WTC11 (cell line): ENCODE data around the gene FNDC3B. TPM values are rescaled to one million over a fixed set of nuclear protein-coding genes. Genes with fewer than 3 reads are reported as not detected.

ENCODE experiments used
- ATAC-seq: fragments of 200-7000 bp; cut with Tn5 transposase; 2 replicates; pipeline ENCODE4 v1.10.0; 2021; ENCODE audit warnings: mild to moderate bottlenecking, moderate library complexity
- CTCF ChIA-PET: fragments of 300-600 bp; sonication (Branson Sonifier 250); formaldehyde crosslinking; loops from one replicate; lab custom pipeline; 2021; ENCODE audit warnings: antibody characterized with exemption; lab: Charles Lee
- POLR2A ChIA-PET: fragments of 350-600 bp; sonication (Branson Sonifier 250); formaldehyde crosslinking; loops from one replicate; lab custom pipeline; 2021; ENCODE audit warnings: antibody characterized with exemption; lab: Charles Lee
- DNase-seq: peaks from one replicate; pipeline ENCODE4 v3.0.0; 2021; ENCODE audit warnings: low spot score
- H3K27ac Mint-ChIP-seq: 2 replicates; pipeline ENCODE4 v1.8.0; 2021; ENCODE audit warnings: mixed read lengths
- H3K27me3 Mint-ChIP-seq: 2 replicates; pipeline ENCODE4 v1.8.0; 2021; ENCODE audit warnings: low read depth, mild to moderate bottlenecking, moderate library complexity, mixed read lengths
- H3K36me3 Mint-ChIP-seq: 2 replicates; pipeline ENCODE4 v1.8.0; 2021; ENCODE audit warnings: mixed read lengths
- H3K4me1 Mint-ChIP-seq: 2 replicates; pipeline ENCODE4 v1.8.0; 2022; ENCODE audit warnings: mixed read lengths
- H3K4me3 Mint-ChIP-seq: 2 replicates; pipeline ENCODE4 v1.8.0; 2021; ENCODE audit warnings: mild to moderate bottlenecking, moderate library complexity, mixed read lengths
- H3K9me3 Mint-ChIP-seq: 2 replicates; pipeline ENCODE4 v1.8.0; 2021; ENCODE audit warnings: mixed read lengths
- ARID4B ChIP-seq: sonication (generic); formaldehyde crosslinking; IDR thresholded peaks from 2 replicates; pipeline ENCODE4 v1.8.0; 2023; ENCODE audit warnings: missing genetic modification reagents, mild to moderate bottlenecking, borderline replicate concordance
- ATF1 ChIP-seq: sonication (generic); formaldehyde crosslinking; IDR thresholded peaks from 2 replicates; pipeline ENCODE4 v1.8.1; 2023; ENCODE audit warnings: mild to moderate bottlenecking, moderate library complexity, missing genetic modification reagents
- ATF6 ChIP-seq: sonication (generic); formaldehyde crosslinking; IDR thresholded peaks from 2 replicates; pipeline ENCODE4 v1.8.1; 2023; ENCODE audit warnings: mild to moderate bottlenecking, missing genetic modification reagents
- ERG ChIP-seq: fragments of 250-450 bp; sonication (Bioruptor Pico); IDR thresholded peaks from 2 replicates; pipeline ENCODE4 v1.8.0; 2021; ENCODE audit warnings: mild to moderate bottlenecking
- GABPB1 ChIP-seq: sonication (generic); formaldehyde crosslinking; IDR thresholded peaks from 2 replicates; pipeline ENCODE4 v1.8.1; 2023; ENCODE audit warnings: mild to moderate bottlenecking, missing genetic modification reagents
- IRF2 ChIP-seq: sonication (generic); formaldehyde crosslinking; IDR thresholded peaks from 2 replicates; pipeline ENCODE4 v1.8.0; 2022; ENCODE audit warnings: low read depth, missing genetic modification reagents, borderline replicate concordance
- NFYB ChIP-seq: sonication (generic); formaldehyde crosslinking; conservative IDR thresholded peaks from 2 replicates; pipeline ENCODE4 v1.8.0; 2022; ENCODE audit warnings: low read depth, missing genetic modification reagents
- STAT6 ChIP-seq: sonication (generic); formaldehyde crosslinking; conservative IDR thresholded peaks from 2 replicates; pipeline ENCODE4 v1.8.1; 2023; ENCODE audit warnings: mild to moderate bottlenecking, low read depth, missing genetic modification reagents, moderate library complexity
- TEAD1 ChIP-seq: sonication (generic); formaldehyde crosslinking; IDR thresholded peaks from 2 replicates; pipeline ENCODE4 v1.8.0; 2022; ENCODE audit warnings: mild to moderate bottlenecking, missing genetic modification reagents
- ZNF263 ChIP-seq: sonication (generic); formaldehyde crosslinking; IDR thresholded peaks from 2 replicates; pipeline ENCODE4 v1.8.1; 2022; ENCODE audit warnings: low read depth, mild to moderate bottlenecking, moderate library complexity, missing genetic modification reagents
- ZNF512 ChIP-seq: sonication (generic); formaldehyde crosslinking; IDR thresholded peaks from 2 replicates; pipeline ENCODE4 v1.8.1; 2022; ENCODE audit warnings: missing genetic modification reagents, borderline replicate concordance
- ZNF671 ChIP-seq: fragments of 250-450 bp; sonication (Bioruptor Pico); IDR thresholded peaks from 2 replicates; pipeline ENCODE4 v1.8.0; 2021; ENCODE audit warnings: mild to moderate bottlenecking
- total RNA-seq: library from RNA; stranded (reverse); gene quantifications from 3 replicates; pipeline ENCODE4 v1.2.3, GENCODE V29; 2021
- TF ChIP-seq, protein P1 (sequence below): sonication (generic); formaldehyde crosslinking; IDR thresholded peaks from 2 replicates; pipeline ENCODE4 v1.8.1; 2022; ENCODE audit warnings: low read depth, missing genetic modification reagents, borderline replicate concordance
- TF ChIP-seq, protein P2 (sequence below): sonication (generic); formaldehyde crosslinking; IDR thresholded peaks from 2 replicates; pipeline ENCODE4 v1.8.1; 2022; ENCODE audit warnings: mild to moderate bottlenecking, missing genetic modification reagents, moderate library complexity, borderline replicate concordance
- TF ChIP-seq, protein P3 (sequence below): sonication (generic); formaldehyde crosslinking; IDR thresholded peaks from 2 replicates; pipeline ENCODE4 v1.8.1; 2023; ENCODE audit warnings: mild to moderate bottlenecking, missing genetic modification reagents, borderline replicate concordance
- TF ChIP-seq, protein P4 (sequence below): sonication (generic); formaldehyde crosslinking; conservative IDR thresholded peaks from 2 replicates; pipeline ENCODE4 v1.8.1; 2022; ENCODE audit warnings: mild to moderate bottlenecking, missing genetic modification reagents

Gene FNDC3B
- total RNA-seq, 1 experiment from 2014 or later: 42.8 TPM

GRCh38 chr3:172057624-172058327, 18.4 kb downstream of the FNDC3B start (continued):
- TF ChIP-seq STAT6 (CRISPR knock-in tag) (no peak), ZNF671 (CRISPR knock-in tag) (no peak), IRF2 (no peak), ZNF512 (no peak)
- TF ChIP-seq, protein P1, sequence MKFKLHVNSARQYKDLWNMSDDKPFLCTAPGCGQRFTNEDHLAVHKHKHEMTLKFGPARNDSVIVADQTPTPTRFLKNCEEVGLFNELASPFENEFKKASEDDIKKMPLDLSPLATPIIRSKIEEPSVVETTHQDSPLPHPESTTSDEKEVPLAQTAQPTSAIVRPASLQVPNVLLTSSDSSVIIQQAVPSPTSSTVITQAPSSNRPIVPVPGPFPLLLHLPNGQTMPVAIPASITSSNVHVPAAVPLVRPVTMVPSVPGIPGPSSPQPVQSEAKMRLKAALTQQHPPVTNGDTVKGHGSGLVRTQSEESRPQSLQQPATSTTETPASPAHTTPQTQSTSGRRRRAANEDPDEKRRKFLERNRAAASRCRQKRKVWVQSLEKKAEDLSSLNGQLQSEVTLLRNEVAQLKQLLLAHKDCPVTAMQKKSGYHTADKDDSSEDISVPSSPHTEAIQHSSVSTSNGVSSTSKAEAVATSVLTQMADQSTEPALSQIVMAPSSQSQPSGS: no peak
- TF ChIP-seq, protein P2, sequence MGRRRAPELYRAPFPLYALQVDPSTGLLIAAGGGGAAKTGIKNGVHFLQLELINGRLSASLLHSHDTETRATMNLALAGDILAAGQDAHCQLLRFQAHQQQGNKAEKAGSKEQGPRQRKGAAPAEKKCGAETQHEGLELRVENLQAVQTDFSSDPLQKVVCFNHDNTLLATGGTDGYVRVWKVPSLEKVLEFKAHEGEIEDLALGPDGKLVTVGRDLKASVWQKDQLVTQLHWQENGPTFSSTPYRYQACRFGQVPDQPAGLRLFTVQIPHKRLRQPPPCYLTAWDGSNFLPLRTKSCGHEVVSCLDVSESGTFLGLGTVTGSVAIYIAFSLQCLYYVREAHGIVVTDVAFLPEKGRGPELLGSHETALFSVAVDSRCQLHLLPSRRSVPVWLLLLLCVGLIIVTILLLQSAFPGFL (CRISPR knock-in tag): no peak
- TF ChIP-seq, protein P3, sequence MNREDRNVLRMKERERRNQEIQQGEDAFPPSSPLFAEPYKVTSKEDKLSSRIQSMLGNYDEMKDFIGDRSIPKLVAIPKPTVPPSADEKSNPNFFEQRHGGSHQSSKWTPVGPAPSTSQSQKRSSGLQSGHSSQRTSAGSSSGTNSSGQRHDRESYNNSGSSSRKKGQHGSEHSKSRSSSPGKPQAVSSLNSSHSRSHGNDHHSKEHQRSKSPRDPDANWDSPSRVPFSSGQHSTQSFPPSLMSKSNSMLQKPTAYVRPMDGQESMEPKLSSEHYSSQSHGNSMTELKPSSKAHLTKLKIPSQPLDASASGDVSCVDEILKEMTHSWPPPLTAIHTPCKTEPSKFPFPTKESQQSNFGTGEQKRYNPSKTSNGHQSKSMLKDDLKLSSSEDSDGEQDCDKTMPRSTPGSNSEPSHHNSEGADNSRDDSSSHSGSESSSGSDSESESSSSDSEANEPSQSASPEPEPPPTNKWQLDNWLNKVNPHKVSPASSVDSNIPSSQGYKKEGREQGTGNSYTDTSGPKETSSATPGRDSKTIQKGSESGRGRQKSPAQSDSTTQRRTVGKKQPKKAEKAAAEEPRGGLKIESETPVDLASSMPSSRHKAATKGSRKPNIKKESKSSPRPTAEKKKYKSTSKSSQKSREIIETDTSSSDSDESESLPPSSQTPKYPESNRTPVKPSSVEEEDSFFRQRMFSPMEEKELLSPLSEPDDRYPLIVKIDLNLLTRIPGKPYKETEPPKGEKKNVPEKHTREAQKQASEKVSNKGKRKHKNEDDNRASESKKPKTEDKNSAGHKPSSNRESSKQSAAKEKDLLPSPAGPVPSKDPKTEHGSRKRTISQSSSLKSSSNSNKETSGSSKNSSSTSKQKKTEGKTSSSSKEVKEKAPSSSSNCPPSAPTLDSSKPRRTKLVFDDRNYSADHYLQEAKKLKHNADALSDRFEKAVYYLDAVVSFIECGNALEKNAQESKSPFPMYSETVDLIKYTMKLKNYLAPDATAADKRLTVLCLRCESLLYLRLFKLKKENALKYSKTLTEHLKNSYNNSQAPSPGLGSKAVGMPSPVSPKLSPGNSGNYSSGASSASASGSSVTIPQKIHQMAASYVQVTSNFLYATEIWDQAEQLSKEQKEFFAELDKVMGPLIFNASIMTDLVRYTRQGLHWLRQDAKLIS (CRISPR knock-in tag): no peak
- TF ChIP-seq, protein P4, sequence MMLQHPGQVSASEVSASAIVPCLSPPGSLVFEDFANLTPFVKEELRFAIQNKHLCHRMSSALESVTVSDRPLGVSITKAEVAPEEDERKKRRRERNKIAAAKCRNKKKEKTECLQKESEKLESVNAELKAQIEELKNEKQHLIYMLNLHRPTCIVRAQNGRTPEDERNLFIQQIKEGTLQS (CRISPR knock-in tag): no peak

GRCh38 chr3:172059532-172059931, 20.2 kb downstream of the FNDC3B start:
- POLR2A ChIA-PET: no interaction called here
- Mint-ChIP-seq H3K27me3 (no peaks in the 10 kb centered on the region), H3K9me3 (peaks cover 5% of the 10 kb centered on the region), H3K36me3 (peaks cover 8% of the 10 kb centered on the region), H3K27ac (no peak overlapping the region), H3K4me3 (no peak overlapping the region), H3K4me1 (peaks cover 47% of the 10 kb centered on the region)
- no peak for DNase-seq
- CTCF ChIA-PET: no interaction called here
- no peak for ATAC-seq
- TF ChIP-seq ATF1 (CRISPR knock-in tag) (no peak), ZNF263 (no peak), ERG (CRISPR knock-in tag) (no peak), TEAD1 (CRISPR knock-in tag) (no peak), GABPB1 (no peak), ARID4B (CRISPR knock-in tag) (no peak), ATF6 (CRISPR knock-in tag) (no peak), NFYB (CRISPR knock-in tag) (no peak)
